ENCODE data around the gene CBY3.

DNA sequence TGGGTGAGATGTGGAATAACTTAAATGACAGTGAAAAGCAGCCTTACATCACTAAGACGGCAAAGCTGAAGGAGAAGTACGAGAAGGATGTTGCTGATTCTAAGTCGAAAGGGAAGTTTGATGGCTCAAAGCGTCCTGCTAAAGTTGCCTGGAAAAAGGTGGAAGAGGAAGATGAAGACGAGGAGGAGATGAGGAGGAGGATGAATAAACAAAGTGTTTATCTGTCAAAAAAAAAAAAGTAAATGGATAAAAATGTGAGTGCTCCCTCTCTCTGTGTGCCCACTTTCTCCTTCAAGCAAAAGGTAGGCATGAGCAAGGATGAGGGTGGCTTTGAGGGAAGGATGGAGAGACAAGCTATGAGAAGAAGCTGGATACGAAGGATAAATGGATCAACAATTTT lies 13.7 kb upstream of the CBY3 start:
- TF ChIP-seq, protein P1, sequence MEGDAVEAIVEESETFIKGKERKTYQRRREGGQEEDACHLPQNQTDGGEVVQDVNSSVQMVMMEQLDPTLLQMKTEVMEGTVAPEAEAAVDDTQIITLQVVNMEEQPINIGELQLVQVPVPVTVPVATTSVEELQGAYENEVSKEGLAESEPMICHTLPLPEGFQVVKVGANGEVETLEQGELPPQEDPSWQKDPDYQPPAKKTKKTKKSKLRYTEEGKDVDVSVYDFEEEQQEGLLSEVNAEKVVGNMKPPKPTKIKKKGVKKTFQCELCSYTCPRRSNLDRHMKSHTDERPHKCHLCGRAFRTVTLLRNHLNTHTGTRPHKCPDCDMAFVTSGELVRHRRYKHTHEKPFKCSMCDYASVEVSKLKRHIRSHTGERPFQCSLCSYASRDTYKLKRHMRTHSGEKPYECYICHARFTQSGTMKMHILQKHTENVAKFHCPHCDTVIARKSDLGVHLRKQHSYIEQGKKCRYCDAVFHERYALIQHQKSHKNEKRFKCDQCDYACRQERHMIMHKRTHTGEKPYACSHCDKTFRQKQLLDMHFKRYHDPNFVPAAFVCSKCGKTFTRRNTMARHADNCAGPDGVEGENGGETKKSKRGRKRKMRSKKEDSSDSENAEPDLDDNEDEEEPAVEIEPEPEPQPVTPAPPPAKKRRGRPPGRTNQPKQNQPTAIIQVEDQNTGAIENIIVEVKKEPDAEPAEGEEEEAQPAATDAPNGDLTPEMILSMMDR (IDR thresholded peaks at IDR 0.05) = no peak
- TF ChIP-seq POLR2A (IDR thresholded peaks at IDR 0.05) (no peak), POLR2AphosphoS5 (IDR thresholded peaks at IDR 0.05) (no peak)

Measured in breast epithelium (tissue), 3 donors.